ENCODE results near the gene ARHGEF25. TPM values are rescaled to one million over a fixed set of nuclear protein-coding genes. Genes with fewer than 3 reads are reported as not detected.

ARHGEF25 gene
- total and polyA plus RNA-seq, 2 of the 4 experiments (the other 2 are of a cell fraction) = 6.3 to 17.9 TPM

- Histone ChIP-seq H2BK15ac (ENCODE audit: low read depth, low read length) (no peak overlapping the region), H3K56ac (ENCODE audit: extremely low read depth, insufficient read depth, low read length) (no peak overlapping the region), H3K9ac (ENCODE audit: low read depth, low read length) (peak overlapping the region; percentile 48; the same call in 1 of the 2 replicates), H3K9me3 (ENCODE audit: control insufficient read depth, insufficient read depth, low read length) (no peaks in the 10 kb centered on the region), H2AK5ac (ENCODE audit: low read depth, low read length) (peak overlapping the region; percentile 22; the same call in 1 of the 2 replicates), H4K5ac (ENCODE audit: low read depth, low read length) (no peak overlapping the region), H2BK120ac (ENCODE audit: low read depth, low read length) (no peak overlapping the region), H3K9me1 (ENCODE audit: insufficient read depth, low read length) (peaks cover 11% of the 10 kb centered on the region), H3K14ac (replicated peaks; ENCODE audit: low read depth, low read length) (no peak overlapping the region), H4K20me1 (ENCODE audit: insufficient read depth, low read length) (no peaks in the 10 kb centered on the region), H3K79me1 (ENCODE audit: low read depth in 1 of 2, low read length in 2 of 2) (peaks cover 15 to 25% of the 10 kb centered on the region in 2 experiments; a peak in 3 of 4 replicates), H4K8ac (ENCODE audit: low read depth in 2 of 2, low read length in 2 of 2) (peak overlapping the region; percentile 91; a peak in 2 of 4 replicates), H4K91ac (ENCODE audit: insufficient read depth, low read depth, low read length) (no peak overlapping the region), H3K4me3 (ENCODE audit: insufficient read depth, low read depth, low read length) (peak overlapping the region; percentile 88), H3K27me3 (ENCODE audit: control insufficient read depth, insufficient read depth, low read length) (peaks cover 10% of the 10 kb centered on the region), H2AK9ac (replicated peaks; ENCODE audit: low read depth, low read length, poor library complexity) (no peak overlapping the region), H3K18ac (ENCODE audit: low read depth, low read length) (no peak overlapping the region), H3K23ac (ENCODE audit: low read depth, low read length) (no peak overlapping the region), H3K4me1 (ENCODE audit: control insufficient read depth, insufficient read depth, low read length) (peaks cover 5% of the 10 kb centered on the region; the same call in 1 of the 2 replicates), H3K4ac (ENCODE audit: low read depth, low read length) (peak overlapping the region; percentile 59; the same call in 1 of the 2 replicates), H2BK20ac (ENCODE audit: low read depth, low read length) (no peak overlapping the region), H3K27ac (ENCODE audit: insufficient read depth, low read length) (no peak overlapping the region), H3K36me3 (ENCODE audit: control insufficient read depth, insufficient read depth, low read length) (peaks cover 5% of the 10 kb centered on the region), H2AFZ (replicated peaks; ENCODE audit: low read length, poor library complexity) (peak overlapping the region; percentile 99), H3K4me2 (ENCODE audit: low read depth, low read length) (peak overlapping the region; percentile 89), H2BK5ac (ENCODE audit: low read depth, low read length, poor library complexity, severe bottlenecking) (no peak overlapping the region)
- CTCF ChIA-PET = interaction anchor here (0.6 to 1.3 kb wide), 3 partner anchors 9 to 41 kb away, joined by 3 to 4 read pairs (median 4); partner anchors contain the start of gene B4GALNT1
- TF ChIP-seq, protein P1, sequence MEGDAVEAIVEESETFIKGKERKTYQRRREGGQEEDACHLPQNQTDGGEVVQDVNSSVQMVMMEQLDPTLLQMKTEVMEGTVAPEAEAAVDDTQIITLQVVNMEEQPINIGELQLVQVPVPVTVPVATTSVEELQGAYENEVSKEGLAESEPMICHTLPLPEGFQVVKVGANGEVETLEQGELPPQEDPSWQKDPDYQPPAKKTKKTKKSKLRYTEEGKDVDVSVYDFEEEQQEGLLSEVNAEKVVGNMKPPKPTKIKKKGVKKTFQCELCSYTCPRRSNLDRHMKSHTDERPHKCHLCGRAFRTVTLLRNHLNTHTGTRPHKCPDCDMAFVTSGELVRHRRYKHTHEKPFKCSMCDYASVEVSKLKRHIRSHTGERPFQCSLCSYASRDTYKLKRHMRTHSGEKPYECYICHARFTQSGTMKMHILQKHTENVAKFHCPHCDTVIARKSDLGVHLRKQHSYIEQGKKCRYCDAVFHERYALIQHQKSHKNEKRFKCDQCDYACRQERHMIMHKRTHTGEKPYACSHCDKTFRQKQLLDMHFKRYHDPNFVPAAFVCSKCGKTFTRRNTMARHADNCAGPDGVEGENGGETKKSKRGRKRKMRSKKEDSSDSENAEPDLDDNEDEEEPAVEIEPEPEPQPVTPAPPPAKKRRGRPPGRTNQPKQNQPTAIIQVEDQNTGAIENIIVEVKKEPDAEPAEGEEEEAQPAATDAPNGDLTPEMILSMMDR (conservative IDR thresholded peaks at IDR 0.05; ENCODE audit: low read depth, low read length) = no peak
- no peak for TF ChIP-seq POLR2A (IDR thresholded peaks at IDR 0.05; ENCODE audit: low read depth, low read length)
- TF ChIP-seq NFE2L2 (IDR thresholded peaks at IDR 0.05; ENCODE audit: low read depth, low read length) = no peak
- TF ChIP-seq RCOR1 (IDR thresholded peaks at IDR 0.05; ENCODE audit: insufficient replicate concordance, low read length) = no peak
- TF ChIP-seq MXI1 (IDR thresholded peaks at IDR 0.05; ENCODE audit: borderline replicate concordance, low read depth, low read length) = no peak
- TF ChIP-seq USF2 (IDR thresholded peaks at IDR 0.05; ENCODE audit: low read depth, low read length) = no peak
- TF ChIP-seq CHD1 (IDR thresholded peaks at IDR 0.05; ENCODE audit: low read depth, low read length) = no peak
- TF ChIP-seq BHLHE40 (IDR thresholded peaks at IDR 0.05; ENCODE audit: low read depth, low read length) = no peak
- TF ChIP-seq SMC3 (IDR thresholded peaks at IDR 0.05; ENCODE audit: low read depth, low read length) = no peak
- no peak for TF ChIP-seq FOS (IDR thresholded peaks at IDR 0.05; ENCODE audit: low read depth, low read length)
- TF ChIP-seq, protein P2, sequence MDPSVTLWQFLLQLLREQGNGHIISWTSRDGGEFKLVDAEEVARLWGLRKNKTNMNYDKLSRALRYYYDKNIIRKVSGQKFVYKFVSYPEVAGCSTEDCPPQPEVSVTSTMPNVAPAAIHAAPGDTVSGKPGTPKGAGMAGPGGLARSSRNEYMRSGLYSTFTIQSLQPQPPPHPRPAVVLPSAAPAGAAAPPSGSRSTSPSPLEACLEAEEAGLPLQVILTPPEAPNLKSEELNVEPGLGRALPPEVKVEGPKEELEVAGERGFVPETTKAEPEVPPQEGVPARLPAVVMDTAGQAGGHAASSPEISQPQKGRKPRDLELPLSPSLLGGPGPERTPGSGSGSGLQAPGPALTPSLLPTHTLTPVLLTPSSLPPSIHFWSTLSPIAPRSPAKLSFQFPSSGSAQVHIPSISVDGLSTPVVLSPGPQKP (IDR thresholded peaks at IDR 0.05; ENCODE audit: borderline replicate concordance, low read depth, low read length) = no peak
- no peak for TF ChIP-seq RFX5 (IDR thresholded peaks at IDR 0.05; ENCODE audit: low read depth, low read length)
- POLR2A ChIA-PET (ENCODE audit: unreplicated experiment) = no interaction called here
- DNase-seq (no peak), ATAC-seq (ENCODE audit: low read depth) (no peak)
- 0% methylated on average over 1 of the region's 10 CpGs; no CpG with 5 or more reads in 1 of the 2 experiments for WGBS, 2 experiments (ENCODE audit: extremely low coverage in 2 of 2, insufficient read length in 1 of 2)
- BruUV-seq (replicated peaks) = no TSS peak
- intact Hi-C loops (cut with micrococcal nuclease) (no loop called here), in situ Hi-C loops (cut with MboI; ENCODE audit: low sequenced_read_pairs) (no loop called here), dilution Hi-C loops (cut with HindIII; ENCODE audit: low sequenced_read_pairs, unreplicated experiment) (no loop called here)
These were observed 19.4 kb upstream of the ARHGEF25 start for GRCh38 chr12:57591782-57592325.

Measured in IMR-90 (cell line).